Activated gamma-delta T cell treated with Interleukin-2 at 50 U/mL for 16 hours (primary cell): ENCODE data around the gene IFNA13.
A peak's percentile ranks its signal among the peaks of the same experiment; 100 is the strongest.
"Not testable (repeated sequence)": the region's sequence is repeated elsewhere in the genome, so short reads cannot be mapped to it uniquely, and the experiment has no call there.

Source experiments
- DNase-seq: peaks from one replicate; pipeline ENCODE4 v3.0.0-alpha.2; 2020

IFNA13 gene

DNA sequence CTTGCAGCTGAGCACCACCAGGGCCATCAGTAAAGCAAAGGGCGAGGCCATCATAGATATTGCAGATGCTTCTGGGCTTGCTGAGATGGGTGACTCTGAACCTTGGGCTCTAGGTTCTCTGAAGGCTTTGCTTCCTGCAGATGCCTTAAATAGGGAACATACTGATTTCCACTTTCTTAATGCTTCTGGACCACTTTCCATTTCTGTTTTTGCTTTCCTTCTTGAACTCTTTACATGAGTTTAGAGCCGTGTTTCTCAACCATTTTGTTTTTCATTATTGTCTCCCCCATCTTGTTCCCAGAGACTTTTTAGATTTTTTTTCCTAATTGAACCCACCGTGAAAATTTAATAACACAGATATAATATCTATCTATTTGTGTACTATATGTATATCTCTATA is at the start of gene IFNA13:
TSS of gene IFNA13 (minus strand) at position 101 of the 400 bp plus-strand sequence. CDS start at position 54, 47 bp downstream.
- DNase-seq = no peak

DNA sequence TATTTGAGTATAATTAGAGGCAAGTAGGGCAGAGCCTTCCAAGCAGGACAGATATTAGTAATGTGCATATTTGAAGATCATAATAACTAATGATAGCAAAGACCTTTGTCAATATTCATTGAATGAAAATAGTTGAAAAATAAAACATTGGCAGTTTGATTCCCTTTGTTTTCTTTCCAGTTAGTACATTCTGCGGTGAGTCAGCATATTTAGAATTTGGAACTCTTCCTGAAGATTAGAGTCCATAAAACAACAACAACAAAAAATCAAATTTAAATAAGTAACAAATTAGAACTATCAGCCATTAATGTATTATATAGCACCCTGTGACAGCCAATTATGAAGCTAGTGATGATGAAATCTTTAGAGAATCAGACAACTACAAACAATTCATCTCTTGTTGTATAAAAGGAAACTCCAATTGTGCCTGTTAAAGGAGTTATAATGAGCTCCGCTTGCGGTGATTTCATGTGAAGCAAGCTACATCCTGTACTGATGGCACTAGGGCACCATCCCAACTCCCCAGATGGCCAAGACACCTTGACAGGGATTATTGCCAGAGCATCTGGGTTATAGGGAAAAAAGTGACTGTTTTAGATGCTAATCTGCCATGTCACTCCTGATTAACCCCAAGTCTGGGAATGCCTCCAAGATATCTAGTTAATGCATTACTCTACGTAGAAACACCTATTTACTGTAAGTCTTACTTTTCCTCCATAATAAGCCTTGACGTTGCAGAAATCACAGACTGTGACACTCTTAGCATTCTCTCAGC is 47.8 kb upstream of the IFNA13 start:
- no peak for DNase-seq

DNA sequence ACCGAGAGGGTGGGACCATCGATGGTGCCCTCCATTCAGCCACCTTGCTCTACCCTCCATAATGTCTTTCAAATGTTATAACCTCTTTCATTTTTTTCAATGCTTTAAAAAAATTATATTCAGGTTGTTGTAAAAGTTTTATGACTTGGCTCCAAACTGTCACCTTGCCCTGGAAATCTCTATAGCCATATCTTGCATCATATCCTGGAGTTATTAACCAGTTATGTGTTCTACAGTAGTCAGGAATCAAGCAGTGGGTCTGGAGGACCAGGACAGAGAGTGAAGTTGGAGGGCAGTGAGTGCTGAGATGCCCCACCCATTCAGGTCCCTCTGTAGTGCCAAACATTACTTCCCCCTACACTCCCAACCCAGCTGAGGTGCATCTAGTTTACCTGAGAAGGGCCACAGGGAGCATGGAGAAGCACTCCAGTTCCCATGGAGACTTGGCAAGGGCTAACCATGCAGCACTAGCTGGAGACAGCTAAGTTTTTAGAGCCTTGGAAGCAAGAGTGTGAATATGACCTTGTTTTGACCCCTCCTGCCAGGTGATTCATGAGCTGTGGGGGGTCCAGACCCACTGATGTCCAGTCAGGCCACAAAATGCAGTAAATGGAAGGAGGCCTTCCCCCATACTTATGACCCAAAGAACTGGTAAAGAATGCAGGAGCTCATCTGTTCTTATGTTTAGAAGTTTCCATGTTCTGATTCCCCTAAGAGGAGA is 46.5 kb upstream of the IFNA13 start:
- no peak for DNase-seq

DNA sequence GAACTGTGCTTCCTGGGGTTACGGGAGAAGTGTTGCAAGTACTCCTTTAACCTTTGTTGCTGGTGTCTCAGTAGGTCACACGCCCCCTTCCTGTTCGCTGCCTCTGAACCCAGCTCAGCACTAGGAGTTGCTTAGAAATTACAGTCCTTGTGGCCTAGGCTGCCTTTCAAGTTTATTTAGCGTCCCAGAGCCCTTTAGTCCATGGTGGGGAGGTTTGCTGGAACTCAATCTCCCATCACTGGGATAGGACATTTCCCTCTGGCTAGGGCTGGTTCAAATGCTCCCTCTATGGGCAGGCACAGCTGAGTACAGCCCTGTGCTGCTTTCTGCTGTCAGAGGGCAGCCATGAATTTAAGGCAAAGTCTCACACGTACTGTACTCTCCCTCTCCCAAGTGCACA is 45.8 kb upstream of the IFNA13 start:
- no peak for DNase-seq

DNA sequence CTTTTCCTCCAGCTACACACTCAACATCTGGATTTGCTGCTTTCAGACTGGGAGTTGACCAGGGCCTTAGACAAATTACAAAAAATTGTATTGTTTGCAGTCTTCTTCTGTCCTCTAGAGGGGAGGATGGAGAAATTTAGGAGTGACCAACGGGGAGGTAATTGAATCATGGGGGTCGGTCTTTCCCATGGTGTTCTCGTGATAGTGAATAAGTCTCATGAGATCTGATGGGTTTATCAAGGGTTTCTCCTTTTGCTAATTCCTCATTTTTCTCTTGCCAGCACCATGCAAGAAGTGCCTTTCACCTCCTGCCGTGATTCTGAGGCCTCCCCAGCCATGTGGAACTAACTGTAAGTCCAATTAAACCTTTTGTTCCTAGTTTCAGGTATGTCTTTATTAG is 45.3 kb upstream of the IFNA13 start:
- DNase-seq = no peak

DNA sequence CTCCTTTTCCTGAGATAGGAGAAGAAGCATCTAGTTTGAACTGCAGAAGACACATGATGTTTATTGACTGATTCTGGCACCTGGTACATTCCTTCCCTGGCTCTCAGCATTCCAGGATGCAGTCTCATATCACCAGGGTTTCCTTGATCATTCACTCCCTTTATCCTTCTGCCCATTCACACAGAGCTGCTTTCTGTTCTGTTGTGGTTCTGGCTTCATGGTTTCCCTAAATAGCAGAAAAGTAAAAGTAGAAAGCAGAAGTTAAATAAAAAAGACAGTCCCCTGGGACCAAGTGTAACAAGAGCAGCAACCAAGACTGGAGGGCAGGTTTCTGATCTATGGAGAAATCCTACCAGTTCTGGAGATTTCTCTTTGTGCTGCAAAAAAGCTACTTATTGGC is 44.2 kb upstream of the IFNA13 start:
- DNase-seq = no peak

DNA sequence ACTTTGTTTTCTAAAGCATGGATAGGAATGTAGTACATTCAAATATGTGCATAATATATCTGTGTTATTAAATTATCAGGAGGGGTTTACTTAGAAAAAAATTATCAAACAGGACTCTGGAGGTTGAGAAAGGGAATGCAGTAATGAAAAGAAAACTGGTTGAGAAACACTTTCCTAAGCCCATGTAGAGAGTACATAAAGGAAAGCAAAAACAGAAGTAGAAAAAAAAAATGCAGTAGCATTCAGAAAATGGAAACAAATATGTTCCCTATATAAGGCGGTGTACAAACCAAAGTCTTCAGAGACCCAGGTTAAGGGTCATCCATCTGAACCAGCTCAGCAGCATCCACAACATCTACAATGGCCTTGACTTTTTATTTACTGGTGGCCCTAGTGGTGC is 41.0 kb upstream of the IFNA13 start, which contains the start of gene IFNA8:
TSS of gene IFNA8 (plus strand) at position 301 of the 400 bp plus-strand sequence. CDS start at position 361, 60 bp downstream.
- DNase-seq = no peak

DNA sequence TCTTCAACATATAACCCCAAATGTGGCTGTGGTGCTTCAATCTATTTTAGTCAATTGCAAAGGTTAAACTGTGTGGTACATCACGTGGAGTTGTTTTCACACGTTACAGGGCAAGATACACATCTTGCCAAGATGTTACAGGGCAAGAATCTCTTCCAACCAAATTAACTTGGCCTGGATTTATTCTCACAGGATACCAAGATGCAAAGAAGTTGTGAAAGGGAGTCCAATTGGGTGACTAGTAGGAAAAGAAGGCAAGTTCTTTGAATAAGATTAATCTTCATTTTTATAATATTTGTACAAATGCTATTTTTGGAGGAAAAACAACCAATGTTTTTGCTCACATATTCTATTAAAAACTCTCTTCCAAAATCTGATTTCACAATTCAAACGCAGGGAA is 36.3 kb upstream of the IFNA13 start:
- DNase-seq = no peak

DNA sequence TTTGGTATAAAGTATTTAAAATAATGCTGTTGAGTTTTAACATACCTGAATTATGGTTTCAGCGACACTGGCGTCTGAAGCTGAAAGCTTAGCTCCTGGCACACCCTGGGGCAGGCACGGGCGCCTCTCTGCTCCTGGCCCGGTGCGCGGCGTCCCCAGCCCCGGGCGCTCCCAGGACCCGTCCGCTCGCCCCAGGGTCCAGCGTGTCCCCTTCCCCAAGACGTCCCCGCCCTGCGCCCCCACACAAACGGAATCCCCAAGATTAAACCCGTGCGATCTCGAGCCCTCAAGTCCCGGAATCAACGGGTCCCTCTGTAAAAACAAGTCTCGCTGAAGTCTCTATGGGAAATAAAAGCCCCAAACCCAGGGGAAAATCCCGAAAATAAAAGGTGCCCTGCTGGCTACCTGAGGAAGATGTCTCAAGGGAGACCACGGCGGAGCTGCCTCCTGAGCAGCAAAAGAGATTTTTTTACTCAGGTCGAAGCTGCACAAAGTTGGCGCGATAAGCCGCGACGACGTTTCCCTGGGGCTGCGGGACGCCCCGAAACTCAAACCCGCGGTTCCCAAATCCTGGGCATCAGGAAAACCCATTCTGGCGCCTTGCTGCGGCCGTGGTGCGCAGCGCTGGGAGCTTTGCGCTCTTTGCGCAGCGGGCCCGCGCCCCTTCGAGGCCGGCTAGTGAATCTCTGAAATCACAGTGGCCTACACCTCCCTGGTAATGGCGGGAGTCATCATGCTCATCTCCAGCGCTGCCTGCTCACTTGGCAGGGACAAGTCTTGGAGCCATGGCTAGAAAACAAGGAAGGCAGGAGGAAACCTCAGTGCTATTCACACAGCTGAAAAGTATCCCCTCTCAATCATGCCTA is 34.8 kb upstream of the IFNA13 start:
- DNase-seq = no peak

DNA sequence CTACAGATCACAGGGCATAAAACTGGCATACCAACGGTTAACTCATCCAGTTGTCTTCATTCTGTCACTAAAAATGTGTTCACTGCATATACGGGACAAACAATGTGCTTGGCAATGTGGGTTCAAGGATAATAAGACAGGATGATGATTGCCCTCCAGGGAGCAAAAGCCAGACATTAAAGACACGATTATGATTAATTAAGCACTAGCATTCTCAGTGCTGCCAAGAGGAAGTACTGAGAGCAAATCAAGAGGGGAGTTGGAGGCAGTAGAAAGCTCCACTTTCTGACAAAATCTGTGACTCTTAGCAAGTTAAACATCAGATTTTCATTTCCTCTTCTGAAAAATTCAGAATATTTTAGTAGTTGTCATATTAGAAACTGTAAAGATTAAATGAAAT is 32.1 kb upstream of the IFNA13 start:
- no peak for DNase-seq

DNA sequence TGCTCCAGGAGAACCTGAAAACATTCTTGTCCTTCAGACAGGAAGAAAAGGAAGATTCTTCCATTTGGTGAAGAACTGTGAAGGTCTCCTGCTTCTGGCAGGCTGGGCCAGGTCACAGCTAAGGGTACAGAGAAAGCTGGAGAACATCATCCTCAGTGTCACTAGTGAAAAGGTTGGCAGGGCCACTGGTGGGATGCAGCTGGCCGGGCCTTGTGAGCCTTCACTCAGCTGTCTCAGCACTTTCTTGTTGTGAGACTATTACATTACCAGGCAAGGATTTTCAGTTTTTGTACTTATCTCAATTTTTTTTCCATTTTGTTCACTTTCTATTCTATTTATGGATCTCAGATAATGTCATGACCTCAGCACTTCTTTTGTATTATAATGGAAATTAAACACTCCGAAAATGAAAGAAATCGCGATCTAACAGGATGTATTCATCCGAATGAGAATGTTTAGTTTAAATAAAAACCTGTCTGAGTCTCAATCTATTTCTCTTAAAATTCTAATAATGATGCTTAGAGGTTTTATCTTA is 31.2 kb upstream of the IFNA13 start:
- no peak for DNase-seq

DNA sequence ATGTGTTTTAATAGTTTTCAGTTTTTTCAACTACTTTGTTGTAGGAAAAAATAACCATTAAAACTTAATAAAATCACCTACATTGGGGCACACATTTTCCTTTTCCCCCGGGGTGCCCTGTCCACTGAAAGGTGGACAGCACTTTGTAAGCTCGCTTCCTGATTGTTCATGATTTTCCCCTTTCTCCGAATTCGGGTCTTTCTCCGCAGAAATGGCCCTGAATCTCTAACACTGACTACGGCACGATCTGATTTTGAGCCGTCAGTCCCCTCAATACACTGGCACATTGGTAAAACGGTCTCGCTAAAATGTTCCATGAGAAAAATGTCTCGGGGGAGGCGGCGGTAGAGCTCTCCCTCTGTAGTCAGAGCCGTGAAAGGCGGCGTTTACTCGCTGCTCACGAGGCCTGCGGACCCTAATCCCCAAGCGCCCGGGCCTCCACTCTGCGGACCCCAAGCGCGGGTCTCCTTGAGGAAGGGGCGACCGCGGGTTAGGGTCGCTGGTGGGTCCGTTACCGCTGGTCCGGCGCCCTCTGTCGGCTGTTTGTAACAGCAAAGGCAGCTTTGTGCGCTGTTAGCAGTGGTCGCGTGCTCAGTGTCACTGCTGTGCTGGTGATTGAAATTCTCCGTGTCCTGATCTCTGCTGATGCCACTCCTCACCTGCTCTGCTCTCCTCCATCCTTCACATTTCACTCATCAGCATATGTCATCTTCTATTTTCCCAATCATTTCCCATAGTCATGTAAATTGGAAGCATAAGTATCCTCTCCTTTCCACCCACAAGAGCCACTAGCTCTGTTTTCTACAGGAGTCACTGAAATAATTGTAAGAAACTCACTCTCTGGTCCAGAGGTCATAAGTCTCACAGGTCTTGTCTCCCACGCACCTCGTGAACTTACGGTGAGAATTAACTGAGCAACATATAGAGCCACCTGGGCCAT is 28.2 kb upstream of the IFNA13 start:
- peak; percentile 55 for DNase-seq

DNA sequence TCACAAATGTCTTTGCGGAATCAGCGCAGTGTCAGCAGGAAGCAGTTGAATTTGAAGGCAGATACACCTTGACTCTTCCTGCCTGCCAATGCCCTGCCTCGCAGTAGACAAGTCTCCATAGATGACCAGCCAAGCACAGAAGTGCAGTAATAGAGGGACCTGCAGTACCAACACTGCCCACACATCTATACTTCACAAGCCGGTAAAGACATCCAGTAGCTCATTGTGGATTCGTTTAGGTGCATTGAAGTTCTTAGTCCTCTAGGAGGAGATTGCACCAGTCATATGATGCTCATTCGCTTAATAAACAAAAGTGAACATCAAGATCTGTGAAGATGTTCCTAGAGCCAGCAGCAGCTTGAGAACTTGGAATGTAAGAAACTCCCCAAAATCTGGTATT is 24.4 kb upstream of the IFNA13 start:
- DNase-seq = no peak

DNA sequence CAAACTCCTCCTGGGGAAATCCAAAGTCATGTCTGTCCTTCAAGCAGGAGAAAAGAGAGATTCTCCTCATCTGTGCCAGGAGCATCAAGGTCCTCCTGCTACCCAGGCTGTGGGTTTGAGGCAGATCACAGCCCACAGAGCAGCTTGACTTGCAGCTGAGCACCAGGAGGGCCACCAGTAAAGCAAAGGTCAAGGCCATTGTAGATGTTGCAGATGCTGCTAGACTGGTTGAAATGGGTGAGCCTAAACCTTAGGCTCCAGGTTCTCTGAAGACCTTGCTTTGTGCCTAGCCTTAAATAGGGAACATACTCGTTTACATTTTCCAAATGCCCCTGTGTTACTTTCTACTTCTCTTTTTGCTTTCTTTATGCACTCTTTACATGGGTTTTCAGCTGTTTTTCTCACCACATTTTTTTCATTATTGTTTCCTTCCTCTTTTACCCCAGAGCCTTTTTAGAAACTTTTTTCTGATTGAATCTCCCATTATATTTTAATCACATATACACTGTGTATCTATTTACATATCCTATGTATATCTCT is 17.3 kb upstream of the IFNA13 start, which contains the start of gene IFNA2:
TSS of gene IFNA2 (minus strand) at position 268 of the 540 bp plus-strand sequence. CDS start at position 199, 69 bp downstream.
- no peak for DNase-seq

DNA sequence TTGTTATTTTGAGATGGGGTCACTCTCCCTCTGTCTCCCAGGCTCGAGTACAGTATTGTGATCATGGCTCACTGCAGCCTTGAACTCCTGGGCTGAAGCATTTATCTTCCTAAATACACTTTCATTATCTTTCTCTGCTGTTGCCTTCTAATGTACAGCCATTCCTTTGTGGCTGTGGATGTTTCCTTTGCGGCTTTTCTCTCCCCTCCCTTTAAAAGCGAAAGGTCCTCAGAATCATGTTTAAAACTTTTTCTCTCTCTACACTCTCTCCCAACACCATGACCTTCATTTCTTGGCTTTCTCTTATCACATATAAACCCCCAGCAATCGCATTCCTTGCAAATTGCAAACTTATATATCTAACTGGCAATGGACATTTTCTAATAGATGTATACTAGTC is 15.8 kb upstream of the IFNA13 start:
- no peak for DNase-seq

DNA sequence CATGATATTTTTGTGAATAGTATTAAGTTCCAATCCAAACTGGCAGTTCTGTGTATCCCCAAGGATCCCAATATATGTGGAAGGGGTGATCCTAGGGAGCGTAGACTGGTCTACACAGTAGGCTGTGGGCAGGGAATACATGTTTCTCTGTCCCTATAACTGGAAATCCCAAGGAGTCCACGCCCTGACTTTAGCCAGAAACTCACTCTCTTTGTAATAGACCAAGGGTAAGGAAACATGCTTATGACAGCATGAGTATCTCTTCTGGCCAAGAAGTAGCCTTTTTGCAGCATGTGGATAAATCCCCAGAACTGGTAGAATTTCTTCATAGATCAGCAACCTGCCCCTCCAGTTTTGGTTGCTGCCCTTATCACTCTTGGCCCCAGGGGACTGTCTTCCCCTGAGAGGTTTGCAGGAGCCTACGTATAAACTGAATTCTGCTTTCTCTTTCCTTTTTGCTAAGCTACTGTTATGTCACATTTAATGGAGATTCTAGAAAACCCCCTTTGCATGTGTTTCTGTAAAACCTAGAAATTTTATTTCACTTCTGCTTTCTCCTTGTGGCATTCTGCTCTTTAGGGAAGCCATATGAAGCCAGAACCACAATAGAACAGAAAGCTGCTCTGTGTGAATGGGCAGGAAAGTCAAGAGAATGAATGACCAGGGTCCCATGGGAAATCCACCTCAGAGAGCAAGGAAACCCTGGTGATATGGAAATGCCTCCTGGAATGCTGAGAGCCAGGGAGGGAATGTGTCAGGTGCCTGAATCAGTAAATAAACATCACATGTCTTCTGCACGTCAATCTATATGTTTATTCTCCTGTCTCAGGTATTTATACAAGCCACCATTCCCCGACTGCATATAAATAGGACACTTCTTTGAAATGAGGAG is 13.8 kb upstream of the IFNA13 start:
- DNase-seq = no peak

DNA sequence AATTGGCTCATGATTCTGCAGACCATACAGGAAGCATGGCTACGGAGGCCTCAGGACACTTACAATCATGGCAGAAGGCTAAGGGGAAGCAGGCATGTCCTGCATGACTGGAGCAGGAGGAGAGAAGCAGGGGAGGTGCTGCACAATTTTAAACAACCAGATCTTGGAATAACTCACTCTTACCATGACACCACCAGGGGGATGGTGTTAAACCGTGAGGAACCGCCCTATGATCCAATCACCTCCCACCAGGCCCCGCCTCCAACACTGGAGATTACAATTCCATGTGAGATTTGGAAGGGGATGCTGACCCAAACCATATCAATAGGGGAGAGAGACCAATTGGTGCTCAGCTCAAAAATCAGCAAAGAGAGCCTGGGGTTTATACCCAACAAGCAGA is 3.6 kb upstream of the IFNA13 start:
- DNase-seq = not testable (repeated sequence)

DNA sequence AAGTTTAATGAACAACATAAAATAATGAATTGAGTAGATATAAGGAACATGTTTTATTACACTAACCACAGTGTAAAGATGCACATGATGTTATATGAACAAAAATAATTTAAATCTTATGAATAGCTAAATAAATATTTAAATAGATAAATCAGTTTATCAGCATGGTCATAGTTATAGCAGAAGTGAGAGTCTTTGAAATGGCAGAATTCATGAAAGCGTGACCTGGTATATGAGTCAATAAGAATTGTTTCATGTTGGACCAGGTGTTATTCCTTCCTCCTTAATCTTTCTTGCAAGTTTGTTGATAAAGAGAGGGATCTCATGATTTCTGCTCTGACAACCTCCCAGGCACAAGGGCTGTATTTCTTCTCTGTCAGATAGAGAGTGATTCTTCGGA is 688 bp downstream of the IFNA13 start:
- not testable (repeated sequence) for DNase-seq

DNA sequence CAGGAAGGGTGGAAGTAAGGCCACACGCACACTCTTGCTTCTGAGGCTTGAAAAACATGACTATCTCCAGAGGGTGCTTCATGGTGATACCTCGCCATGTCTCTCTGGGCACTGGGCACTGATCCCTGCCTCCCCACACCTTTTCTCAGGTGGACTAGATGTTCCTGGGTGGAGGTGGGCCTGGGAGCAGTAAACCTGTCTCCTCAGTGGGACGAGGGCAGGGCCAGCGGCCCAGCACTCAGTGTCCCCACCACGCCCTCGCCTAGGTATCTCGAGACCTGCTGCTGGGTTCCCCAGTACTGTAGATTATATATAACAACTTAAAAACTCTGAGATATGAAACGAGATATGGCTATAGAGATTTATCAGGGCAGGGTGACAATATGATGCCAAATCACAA is 5.6 kb downstream of the IFNA13 start:
- DNase-seq = no peak
